CMK (cell line): Measurements from ENCODE around the gene HEATR3.

Experiments
- DNase-seq: peaks from one replicate; pipeline ENCODE4 v3.0.0-alpha.2; 2010; ENCODE audit warnings: low read depth

The HEATR3 gene

GRCh38 chr16:50152807-50153595 lies 87.2 kb downstream of the HEATR3 start, which contains the start of gene TENT4B:
Gene TENT4B, plus strand, starts transcription at chr16:50153306. Its CDS starts 316 bp downstream, at chr16:50153622.
- DNase-seq: peak; percentile 65

- no peak for DNase-seq
Observed at GRCh38 chr16:50153596-50154419, 88.0 kb downstream of the HEATR3 start.

- no peak for DNase-seq
Observed at GRCh38 chr16:50154420-50154950, 88.7 kb downstream of the HEATR3 start.

DNA sequence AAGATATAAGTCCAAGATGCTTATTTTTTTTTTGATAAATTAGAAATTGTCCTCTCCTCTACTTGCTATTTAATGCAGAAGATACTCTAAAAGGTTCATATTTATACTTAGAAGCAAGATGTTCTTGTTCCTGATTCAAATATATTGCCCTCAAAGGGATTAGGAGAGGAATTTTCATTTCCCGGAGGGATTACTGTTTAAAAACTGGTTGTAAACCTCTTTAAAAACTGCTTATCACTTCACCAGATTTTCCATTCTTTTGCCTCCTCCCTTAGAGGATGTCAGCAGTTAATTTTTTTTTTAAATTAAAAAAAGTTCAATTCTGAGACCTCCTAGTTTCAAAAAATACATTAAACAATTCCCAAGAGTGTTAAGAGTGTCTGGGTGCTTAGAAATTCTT lies 90.2 kb downstream of the HEATR3 start:
- DNase-seq: no peak
